Measurements from ENCODE around the gene ZNF624.

The ZNF624 gene

DNA sequence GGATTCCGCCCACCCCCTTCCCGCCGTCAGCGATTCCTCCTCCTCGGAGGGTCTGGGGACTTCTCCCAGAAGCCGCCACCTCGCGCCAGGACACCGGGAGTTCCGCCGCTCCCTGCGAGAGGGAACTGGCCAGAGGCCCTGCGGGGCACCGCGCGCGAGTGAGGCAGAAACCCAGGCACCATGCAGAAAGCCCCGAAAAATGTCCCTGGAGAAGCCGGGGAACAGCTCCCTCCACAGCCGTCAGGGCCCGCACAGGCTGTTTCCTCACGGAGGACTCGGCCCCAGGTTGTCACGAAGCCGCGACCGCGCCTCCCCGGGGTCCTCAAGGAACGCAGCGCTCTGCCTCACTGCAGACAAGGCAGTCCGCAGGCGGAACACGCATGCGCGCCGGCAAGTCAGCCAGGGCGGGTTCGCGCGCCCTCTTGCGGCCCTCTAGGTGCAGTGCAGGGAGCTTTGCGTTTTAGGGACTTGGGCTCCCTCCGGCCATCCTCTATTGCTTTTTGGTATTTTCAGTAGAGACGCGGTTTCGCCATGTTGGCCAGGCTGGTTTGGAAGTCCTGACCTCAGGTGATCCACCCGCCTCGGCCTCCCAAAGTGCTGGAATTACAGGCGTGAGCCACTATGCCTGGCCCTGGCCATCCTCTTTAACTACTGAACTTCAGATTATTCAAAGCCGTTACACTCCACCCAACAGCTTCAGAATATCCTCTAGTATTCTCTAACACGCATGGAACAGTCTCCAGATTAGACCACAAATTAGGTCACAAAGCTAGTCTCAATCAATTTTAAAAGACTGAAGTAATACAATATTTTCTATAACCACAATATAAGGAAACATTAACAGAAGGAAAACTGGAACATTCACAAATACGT is 64.3 kb downstream of the ZNF624 start:
- peak; percentile 90 for DNase-seq

DNA sequence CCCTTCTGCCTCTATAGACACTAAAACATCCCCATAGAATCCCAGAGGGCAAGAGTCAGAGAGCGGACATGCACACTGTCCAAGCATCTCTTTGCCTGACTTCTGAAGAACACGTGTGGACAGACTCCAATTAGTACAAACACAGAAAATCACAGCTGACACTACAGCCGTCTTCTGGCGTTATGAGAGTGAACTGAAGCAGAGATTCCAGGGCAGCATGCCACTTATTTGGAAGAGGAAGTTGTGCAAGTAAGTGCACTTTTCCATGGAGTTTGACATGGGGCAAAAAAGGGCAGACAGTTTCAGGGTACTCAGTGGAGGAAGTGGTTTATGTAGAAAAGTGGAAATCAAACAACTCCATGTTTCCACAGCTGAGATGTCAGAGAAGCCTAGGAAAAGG is 67.9 kb downstream of the ZNF624 start:
- DNase-seq, result no peak

- DNase-seq, result peak; percentile 73
These were observed 69.2 kb downstream of the ZNF624 start for GRCh38 chr17:16584273-16584995.

GRCh38 chr17:16583781-16584180 is 69.9 kb downstream of the ZNF624 start:
- no peak for DNase-seq

DNA sequence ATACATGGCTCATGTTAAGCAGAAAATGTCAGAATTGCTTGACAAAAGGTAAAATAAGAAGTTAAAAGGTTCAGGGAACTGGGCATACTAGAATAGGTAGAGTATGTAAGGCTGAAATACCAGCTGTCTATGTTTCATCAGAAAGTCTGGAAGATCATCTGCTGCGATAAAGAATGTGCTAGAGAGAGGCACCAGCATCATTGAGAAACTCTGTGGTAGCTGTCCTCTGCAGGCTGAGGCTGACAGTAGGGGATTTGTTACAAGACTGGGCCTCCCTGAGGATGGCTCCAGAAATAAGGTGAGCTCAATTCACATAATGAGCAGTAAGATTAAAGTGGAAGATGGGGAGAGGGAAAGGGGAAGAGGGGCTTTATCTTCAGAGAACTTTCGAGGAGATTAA is 80.2 kb downstream of the ZNF624 start:
- no peak for DNase-seq

Data from NCI-H1694 treated with DMSO at 0.1 percent for 48 hours (cell line).